22Rv1 (cell line): ENCODE data around the gene FOLR2.
"Not testable (repeated sequence)": the region's sequence is repeated elsewhere in the genome, so short reads cannot be mapped to it uniquely, and the experiment has no call there.

Experiments
- CTCF ChIP-seq: fragments of 450-650 bp; IDR thresholded peaks from 2 replicates; pipeline ENCODE4 v1.5.1; 2017; ENCODE audit warnings: mild to moderate bottlenecking
- ZFX ChIP-seq: fragments of 450-650 bp; IDR thresholded peaks from 2 replicates; pipeline ENCODE4 v1.6.1; 2017; ENCODE audit warnings: antibody characterized with exemption, borderline replicate concordance

GRCh38 chr11:72206794-72207193 lies 9.8 kb upstream of the FOLR2 start:
- TF ChIP-seq CTCF, ZFX: not testable (repeated sequence)
